GM21515 (cell line): ENCODE results near the gene IFT122.
"Not testable (repeated sequence)": the region's sequence is repeated elsewhere in the genome, so short reads cannot be mapped to it uniquely, and the experiment has no call there.

Experiments
- ATAC-seq: cut with Tn5 transposase; IDR thresholded peaks from one replicate; pipeline ENCODE4 v1.9.1; 2021; ENCODE audit not compliant: unreplicated experiment

The IFT122 gene

DNA sequence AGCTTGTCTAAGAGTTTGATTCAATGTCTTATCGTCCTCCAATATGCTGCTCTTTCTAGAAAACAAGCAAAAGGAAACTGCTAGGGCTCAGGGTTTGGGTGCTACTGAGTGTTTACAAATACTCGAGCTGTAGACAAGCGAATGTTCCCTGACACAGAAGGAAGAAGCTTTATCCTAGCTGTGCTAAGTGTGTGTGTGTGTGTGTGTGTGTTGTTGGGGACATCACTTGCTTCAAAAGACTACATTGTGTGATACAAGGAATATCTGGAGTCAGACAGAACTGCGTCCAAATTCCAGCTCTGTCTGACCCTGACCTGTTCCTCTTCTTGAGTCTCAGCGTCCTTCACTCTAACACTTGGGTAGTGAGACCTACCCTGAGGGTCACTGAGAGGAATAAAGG is 54.5 kb downstream of the IFT122 start:
- not testable (repeated sequence) for ATAC-seq

DNA sequence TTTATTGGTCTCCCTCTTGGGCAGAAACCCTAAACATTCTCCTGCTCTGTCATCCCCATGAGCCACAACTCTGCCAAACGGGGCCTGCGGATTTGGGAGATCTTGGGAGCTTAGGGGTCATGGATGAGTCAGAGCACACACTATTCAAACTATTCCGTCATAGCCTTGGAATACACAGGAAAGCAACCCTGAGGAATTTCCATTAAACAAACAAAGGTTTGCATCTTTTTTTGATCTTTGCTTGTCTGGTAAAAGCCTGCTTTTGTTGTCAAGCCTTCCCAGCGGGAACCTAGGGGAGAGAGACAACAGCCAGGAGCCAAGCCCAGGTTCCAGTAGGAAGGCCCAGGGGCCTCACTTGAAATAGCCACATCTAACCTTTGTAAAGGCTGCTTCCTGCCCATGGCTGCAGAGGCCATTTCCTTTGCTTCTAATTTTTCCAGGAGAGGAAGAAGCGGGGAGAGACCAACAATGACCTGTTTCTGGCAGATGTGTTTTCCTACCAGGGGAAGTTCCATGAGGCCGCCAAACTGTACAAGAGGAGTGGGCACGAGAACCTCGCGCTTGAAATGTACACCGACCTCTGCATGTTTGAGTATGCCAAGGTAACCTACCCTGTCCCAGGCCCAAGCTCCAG is 55.1 kb downstream of the IFT122 start:
- ATAC-seq = not testable (repeated sequence)

DNA sequence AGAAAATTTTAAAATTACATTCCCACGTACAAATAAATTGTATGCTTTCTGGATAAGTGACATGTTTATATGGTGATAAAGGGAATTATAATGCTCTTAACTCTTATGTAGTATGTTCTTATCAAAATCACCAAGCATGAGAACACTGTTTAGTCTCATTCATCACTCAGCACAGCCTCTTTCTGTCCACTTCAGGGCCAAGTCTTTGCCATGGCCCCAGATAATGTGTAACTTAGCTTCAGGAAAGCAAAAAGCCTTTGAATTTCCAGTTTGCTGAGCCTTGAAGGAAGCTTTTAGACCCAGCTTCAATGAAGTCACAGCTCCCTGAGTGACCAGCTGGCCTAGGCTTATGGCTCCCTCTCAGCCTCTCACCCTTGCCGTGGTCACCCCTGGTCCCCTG is 57.9 kb downstream of the IFT122 start:
- ATAC-seq = not testable (repeated sequence)

DNA sequence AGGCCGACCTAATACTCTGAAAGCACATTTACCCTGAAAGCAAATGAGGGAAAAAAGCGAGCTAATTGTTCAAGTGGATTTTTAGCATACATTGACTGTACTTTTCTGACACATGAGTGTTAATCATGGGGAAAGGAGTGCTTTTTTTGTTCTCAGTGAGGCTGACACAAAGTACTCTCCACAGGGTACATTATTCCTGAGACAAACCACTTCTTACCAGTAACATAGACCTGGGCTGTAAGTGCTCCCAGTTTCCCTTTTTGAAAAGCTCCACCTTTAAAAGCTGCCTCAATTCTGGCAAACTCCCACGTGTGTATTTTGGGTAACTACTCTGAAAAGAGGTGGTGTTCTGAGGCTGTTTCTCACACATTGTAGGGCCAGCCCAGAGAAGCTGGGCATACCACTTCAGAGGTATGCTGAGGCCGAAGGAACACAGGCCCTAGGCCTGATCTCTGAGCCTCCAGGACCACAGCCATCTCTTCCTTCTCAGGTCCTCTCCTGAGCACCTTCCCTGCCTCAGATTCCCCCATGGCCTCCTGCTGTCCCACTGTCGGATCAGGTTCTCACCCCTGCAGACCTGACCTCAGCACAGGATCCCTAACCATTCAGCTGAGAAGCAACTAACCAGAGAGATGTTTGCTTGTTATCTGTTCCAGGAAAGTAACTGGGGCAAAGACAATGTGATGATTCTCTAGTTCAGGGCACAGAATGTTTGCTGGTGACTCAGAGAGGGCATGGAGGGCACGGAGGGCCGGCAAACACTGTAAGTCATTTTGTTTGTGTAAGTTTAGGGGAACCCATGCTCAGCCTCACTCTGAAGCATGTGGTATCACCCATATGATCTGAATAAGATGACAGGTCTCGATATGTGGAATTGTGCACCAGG is 58.8 kb downstream of the IFT122 start:
- not testable (repeated sequence) for ATAC-seq

DNA sequence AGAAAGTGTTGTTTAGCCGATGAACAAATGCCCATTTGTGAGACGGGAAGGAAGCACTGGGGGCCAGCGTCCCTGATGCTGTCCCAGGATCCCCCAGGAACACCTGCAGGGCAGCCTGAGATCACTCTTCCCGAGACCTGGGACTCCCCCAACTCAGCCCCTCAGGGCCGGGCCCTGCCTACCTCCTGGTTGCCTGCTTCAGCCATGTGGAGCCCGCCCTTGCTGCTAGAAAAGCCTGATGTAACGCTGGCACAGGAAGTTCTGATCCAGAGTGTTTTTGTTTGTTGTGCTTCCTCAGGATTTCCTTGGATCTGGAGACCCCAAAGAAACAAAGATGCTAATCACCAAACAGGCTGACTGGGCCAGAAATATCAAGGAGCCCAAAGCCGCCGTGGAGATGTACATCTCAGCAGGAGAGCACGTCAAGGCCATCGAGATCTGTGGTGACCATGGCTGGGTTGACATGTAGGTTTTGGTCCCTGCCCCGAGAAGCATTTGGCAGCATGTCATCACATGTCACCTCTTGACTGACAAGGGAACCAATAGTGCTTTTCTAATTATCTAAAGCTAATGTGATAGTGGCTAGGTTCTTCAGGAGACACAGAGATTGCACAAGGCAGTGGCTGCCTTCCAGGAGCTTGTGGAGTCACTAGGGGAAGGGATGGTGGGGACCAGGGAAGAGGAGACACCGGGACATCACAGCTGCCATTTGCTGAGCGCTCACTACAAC is 59.7 kb downstream of the IFT122 start:
- not testable (repeated sequence) for ATAC-seq

DNA sequence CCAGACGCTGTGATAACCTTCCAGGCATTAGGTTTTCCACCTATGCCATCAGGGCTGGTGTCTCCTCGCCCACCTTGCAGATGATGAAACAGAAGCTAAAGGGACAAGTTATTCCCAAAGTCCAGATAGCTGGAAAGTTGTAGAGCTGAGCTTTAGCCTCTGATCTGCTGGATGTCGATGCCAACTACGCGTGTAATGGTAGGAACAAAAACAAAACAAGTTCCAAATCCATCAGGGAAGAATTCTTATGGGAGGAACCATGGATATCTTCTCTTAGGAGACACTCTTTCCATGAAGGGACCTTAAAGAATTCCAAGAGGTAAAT is 60.3 kb downstream of the IFT122 start:
- no peak for ATAC-seq

DNA sequence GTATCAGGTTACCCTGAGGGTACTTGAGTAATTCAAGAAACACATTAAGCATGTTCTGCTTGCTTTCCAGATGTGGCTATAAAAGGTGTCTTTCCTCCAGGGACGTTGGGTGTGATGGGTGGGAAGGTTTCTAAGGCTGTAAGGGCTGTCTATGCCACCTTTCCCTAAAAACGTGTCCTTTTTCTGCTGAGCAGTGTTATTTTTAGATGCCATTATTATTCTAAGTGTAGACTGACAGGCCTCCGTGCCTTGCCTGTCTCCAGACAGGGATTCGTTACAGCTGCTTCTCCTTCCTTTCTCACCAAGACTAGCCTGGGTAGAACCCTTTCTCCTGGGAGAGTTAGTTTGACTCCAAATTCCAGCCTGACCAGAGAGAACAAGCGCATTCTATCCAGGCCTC is 61.6 kb downstream of the IFT122 start:
- ATAC-seq = no peak

DNA sequence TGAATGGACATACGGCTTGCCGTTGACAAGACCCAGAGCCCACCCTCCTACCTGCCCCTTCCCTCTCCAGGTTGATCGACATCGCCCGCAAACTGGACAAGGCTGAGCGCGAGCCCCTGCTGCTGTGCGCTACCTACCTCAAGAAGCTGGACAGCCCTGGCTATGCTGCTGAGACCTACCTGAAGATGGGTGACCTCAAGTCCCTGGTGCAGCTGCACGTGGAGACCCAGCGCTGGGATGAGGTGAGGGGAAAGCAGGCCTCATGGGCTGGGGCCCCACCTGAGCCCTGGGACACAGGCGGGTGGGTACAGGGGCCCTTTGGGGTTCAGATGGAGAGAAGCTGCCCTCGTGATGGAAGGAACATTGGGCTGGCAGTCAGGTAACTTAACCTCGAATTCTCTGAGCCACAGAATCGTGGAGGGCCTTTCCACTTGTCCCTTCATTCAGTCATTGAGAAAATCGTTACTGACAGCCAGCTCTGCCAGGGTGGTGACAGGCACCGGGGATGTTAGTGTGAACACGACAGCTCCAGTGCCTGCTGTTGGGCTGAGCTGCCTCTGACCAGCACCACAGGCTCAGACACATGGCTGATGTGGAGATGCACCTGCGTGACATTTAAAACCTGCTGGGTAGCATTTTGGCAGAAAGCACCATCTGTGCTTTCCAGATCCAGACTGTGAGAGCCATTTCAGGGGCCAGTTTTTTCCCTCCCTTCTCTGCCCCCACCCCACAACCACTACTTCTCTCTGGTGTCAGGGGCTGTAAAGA is 62.8 kb downstream of the IFT122 start:
- ATAC-seq = no peak

DNA sequence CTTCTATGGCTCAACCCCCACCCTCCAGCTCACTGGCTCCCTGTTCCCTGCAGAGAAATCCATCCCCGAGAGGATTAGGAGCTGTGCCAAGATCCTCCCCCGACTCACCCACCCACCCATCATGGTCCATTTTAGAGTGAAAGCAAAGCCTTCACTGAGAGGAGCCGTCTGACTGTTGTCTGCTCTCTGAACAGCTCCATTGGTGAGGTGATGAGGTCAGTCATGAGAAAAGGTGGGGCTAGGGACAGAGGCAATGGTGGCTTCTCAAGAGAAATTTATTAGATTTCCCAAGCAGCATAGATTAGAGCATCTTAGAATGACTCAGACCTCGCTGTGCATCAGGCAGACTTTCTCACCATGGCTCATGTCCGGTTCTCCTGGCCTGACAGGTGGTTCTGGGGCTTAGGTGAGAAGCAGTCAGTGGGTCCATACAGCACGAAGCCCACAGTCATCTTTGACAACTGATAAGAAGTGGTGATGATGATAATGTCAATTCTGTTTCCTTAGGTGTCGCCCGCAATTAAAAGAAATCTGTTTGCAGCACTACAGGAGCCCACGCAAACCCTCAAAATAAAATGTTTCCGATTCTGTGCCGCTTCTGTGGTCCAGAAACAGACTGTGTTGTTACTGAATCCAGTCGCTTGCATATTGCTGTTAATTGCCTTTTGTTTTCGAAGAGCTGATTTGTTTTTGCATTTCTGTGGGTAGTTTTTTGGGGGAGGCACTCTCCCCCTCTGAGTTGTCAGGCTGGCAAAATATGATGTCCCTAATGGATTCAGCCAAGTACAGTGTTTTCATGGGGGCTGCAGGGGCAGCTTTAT is 63.7 kb downstream of the IFT122 start:
- ATAC-seq = no peak

DNA sequence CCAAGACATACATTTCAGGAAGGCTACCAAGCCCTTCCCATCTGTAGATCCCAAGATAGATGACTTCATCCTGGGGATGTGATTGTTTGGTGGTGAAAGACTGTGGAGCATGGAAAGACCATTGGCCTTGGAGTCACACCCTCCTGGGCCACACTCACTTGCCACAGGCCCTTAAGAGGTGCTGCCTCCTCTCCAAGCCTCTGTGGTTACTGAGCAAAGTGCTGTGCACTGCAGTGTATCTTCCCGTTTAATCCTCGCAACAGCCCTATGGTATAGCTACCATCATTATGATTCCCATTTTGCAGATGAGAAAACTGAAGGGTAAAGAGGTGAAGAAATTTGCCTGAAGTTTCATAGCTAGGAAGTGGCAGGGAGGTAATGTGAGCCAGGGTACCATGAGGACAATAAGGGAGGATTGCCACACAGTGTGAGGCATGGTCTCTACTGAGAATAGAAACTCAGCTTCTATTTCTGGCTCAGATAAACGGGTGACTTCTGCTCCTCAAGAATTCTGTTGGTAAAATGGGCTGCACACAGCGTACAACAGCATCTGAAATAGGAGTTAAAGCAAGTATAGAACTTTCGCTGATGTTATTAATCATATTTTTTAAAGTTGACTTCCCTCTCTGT is 64.6 kb downstream of the IFT122 start:
- ATAC-seq = no peak

DNA sequence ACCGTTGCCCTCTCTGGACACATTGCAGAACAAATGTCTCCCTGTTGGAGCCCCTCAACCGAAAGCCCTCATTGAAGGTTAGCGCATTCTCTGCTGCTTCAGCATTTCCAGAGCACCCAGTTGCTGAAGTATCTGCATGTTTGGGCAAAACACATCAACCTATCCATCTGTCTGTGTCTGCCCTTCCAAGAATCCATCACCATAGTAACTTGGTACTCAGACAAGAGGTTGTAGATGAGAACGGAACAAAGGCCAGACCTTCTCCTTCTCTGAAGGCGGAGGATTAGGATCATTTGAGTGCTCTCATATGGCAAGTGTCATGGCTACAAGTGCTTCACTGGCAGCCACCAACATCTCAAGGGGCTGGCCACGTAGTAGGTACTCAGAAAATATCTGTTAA is 65.3 kb downstream of the IFT122 start:
- no peak for ATAC-seq

DNA sequence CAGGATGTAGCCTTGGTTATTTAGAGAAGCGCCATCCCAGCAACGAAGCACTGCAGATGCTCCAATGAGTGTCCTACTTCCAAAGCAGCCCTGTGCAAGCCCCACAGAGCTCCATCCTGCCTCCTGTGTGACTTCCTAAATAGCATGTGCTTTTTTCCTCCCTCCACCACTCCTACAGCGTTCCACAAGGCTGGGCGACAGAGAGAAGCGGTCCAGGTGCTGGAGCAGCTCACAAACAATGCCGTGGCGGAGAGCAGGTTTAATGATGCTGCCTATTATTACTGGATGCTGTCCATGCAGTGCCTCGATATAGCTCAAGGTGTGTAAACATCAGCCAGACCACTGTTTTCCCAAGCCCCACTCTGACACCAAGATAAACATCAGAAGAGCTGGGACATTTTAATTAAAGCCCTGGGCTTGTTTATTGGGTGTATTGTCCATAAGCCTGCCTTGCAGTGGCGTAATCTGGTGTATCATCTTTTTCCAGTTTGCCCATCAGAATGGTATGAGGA is 66.3 kb downstream of the IFT122 start:
- no peak for ATAC-seq

DNA sequence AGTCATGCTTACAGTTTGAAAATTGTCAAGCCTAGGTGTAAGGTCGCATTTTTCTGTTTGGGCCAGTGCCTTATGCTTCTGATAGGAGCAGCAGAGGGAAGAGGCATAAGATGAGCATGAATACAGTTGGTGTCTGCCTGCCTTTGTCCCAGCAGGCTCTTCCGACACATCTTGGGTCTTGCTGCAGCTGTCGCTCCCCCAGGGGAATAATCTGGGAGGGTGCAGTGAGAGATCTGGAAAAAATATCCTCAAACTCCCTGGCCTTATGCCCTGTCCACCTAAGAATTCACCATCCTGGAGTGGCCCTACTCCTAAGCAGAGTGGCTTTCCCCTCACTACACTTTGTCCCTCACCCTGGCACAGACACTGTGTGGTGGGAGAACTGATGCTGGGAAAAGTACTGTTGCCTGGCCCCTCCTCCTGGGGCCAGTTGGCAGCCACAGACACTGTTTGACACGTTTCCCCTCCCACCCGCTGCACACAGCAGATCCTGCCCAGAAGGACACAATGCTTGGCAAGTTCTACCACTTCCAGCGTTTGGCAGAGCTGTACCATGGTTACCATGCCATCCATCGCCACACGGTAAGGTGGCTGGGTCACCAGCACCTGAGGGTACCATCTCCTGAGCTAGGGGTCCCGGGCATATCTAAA is 67.3 kb downstream of the IFT122 start:
- ATAC-seq = no peak

DNA sequence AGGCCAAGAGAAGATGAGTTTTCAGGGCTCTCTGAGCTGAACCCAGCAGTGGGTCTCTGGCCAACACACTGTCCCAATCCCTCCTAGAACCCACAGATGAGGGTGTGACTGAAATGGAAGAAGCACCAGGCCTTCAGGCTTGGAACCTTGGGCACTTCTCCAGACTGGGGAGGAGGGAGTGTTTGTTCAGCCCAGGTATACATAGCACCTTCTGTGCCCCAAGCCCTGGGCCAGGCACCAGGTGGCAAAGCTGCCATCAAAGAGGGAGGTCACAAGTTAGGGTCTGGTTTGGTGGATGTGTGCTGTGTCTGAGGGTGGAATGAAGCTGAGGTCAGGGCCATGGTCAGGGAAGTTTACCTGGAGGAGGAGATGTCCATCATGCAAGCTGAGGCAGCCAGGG is 72.6 kb downstream of the IFT122 start:
- no peak for ATAC-seq

DNA sequence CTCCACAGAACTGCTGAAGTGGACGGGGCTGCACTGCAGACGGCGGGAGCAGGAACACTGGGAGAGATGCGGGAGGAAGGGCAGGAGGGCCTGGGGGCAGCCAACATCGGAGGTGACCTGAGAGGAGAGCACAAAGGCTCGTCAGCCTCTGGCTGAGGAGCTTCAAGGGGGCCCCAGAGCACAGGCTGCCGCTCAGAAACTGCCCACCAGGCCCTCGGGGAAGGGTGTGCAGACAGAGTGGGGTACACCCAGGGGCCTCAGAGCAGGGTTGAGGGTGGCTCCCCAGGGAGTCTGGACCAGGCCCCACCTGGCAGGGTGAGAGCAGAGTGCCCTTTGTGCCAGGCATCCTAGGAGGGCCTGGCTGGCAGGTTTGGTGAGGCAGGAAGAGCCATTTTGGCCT is 73.7 kb downstream of the IFT122 start:
- ATAC-seq = no peak

DNA sequence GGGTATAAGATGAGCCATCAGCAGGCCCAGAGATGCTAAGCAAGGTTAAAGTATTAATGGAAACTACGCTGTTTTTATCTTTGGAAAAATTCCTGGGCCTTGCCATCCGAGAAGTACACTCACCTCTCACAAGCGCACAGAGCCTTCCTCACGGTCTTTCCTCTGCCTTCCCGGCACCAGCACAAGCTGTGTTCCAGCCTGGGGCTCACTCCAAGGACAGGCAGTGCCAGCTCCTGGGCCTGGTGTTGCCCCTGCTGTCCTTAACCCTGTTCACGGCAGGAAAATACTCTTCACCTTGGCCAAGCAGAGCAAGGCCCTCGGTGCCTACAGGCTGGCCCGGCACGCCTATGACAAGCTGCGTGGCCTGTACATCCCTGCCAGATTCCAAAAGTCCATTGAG is 74.1 kb downstream of the IFT122 start:
- no peak for ATAC-seq

DNA sequence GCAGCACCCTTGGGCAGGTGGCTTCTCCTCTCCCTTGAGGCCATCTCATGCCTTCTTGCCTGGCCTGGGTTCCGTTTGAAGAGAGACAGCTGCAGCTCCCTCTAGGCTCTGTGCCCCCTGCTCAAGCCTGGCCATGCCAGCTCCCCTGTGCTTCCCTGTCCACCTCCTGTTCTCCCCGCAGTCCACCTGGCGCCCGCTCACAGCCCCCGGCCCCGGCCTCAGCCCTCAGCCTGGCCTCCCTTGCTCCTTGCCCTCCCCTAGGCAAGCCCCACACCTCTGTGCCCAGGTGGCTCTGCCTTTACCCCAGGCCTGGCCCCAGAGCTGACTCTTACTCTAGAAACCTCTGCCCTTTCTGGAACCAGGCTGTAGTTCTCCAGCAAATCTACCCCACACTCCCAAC is 74.5 kb downstream of the IFT122 start:
- no peak for ATAC-seq

DNA sequence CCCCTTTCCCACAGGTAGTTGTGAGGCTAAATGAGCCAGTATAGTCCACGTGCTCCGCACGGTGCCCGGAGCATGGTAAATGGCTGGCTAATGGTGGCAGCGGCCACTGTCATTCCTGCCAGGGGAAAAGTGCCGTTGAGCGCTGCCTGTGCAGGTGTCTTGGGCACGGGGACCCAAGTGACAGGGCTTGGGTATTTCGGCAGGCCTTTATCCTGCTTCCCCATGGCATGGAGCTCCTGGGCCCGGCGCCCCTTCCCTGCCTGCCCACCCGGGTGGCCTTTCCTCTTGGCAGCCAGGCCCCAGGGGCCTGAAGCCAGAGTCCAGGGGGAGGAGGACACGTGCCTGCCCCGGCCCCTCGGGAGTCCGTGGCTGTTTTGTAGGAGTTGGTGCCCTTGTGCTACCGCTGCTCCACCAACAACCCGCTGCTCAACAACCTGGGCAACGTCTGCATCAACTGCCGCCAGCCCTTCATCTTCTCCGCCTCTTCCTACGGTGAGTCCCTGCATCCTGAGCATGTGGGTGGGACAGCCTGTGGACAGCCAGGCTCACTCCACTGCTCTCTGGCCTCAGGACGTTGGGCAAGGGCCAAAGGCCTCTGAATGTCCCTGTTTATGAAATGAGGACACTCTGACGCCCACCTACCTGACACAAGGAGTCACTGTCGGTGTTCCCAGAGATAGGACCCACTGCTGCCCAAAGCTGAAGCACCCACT is 75.2 kb downstream of the IFT122 start:
- ATAC-seq = not testable (repeated sequence)
